OCI-LY3 (cell line): ENCODE results near the gene PFKL.
"Not testable (repeated sequence)": the region's sequence is repeated elsewhere in the genome, so short reads cannot be mapped to it uniquely, and the experiment has no call there.

Experiments
- H2AFZ ChIP-seq: fragments of 200-600, 300-600 bp; shearing (Covaris generic); 2 replicates; pipeline ENCODE4 v1.6.0; 2014; ENCODE audit warnings: antibody characterized with exemption, low read depth, low read length
- H3K27ac ChIP-seq: fragments of 200-600, 300-600 bp; sonication (generic); 2 replicates; pipeline ENCODE4 v1.5.1; 2014; ENCODE audit warnings: mild to moderate bottlenecking, low read length, moderate library complexity, mixed read lengths
- H3K27me3 ChIP-seq: fragments of 200-600, 300-600 bp; sonication (generic); 2 replicates; pipeline ENCODE4 v1.6.1; 2014; ENCODE audit warnings: low read depth, low read length, mixed read lengths
- H3K36me3 ChIP-seq: fragments of 200-600, 300-600 bp; sonication (generic); replicated peaks from 2 replicates; pipeline ENCODE3; 2014; ENCODE audit warnings: low read depth, low read length, mixed read lengths
- H3K4me1 ChIP-seq: fragments of 300-600, 200-600 bp; sonication (generic); 2 replicates; pipeline ENCODE4 v1.6.1; 2014; ENCODE audit warnings: low read length, mixed read lengths
- H3K4me2 ChIP-seq: fragments of 200-600, 300-600 bp; sonication (generic); 2 replicates; pipeline ENCODE4 v1.6.1; 2014; ENCODE audit warnings: low read length, mixed read lengths
- H3K4me3 ChIP-seq: fragments of 300-600, 200-600 bp; sonication (generic); 2 replicates; pipeline ENCODE4 v1.5.1; 2014; ENCODE audit warnings: antibody characterized with exemption, mild to moderate bottlenecking, low read length, moderate library complexity
- H3K79me2 ChIP-seq: fragments of 300-600, 200-600 bp; shearing (Covaris generic); 2 replicates; pipeline ENCODE4 v1.6.1; 2014; ENCODE audit warnings: mild to moderate bottlenecking, low read length, mixed read lengths
- H3K9ac ChIP-seq: fragments of 300-600, 200-600 bp; shearing (Covaris generic); 2 replicates; pipeline ENCODE4 v1.6.0; 2014; ENCODE audit warnings: mild to moderate bottlenecking, low read length, moderate library complexity
- H3K9me3 ChIP-seq: fragments of 200-600, 300-600 bp; shearing (Covaris generic); 2 replicates; pipeline ENCODE4 v1.6.1; 2014; ENCODE audit warnings: low read length, mixed read lengths; ENCODE audit not compliant: insufficient read depth
- H4K20me1 ChIP-seq: fragments of 200-600, 300-600 bp; sonication (generic); 2 replicates; pipeline ENCODE4 v1.6.1; 2016; ENCODE audit warnings: low read length, mixed read lengths; ENCODE audit not compliant: insufficient read depth
- EZH2phosphoT487 ChIP-seq: fragments of 200-600 bp; shearing (Covaris generic); IDR thresholded peaks from 2 replicates; pipeline ENCODE4 v1.6.1; 2018; ENCODE audit warnings: antibody characterized with exemption, mixed run types, low read depth
- TF ChIP-seq, protein P1 (sequence below): fragments of 200-600, 300-600 bp; sonication (generic); IDR thresholded peaks from 2 replicates; pipeline ENCODE4 v1.5.1; 2014; ENCODE audit warnings: antibody characterized with exemption, low read length, low read depth

Gene PFKL

DNA sequence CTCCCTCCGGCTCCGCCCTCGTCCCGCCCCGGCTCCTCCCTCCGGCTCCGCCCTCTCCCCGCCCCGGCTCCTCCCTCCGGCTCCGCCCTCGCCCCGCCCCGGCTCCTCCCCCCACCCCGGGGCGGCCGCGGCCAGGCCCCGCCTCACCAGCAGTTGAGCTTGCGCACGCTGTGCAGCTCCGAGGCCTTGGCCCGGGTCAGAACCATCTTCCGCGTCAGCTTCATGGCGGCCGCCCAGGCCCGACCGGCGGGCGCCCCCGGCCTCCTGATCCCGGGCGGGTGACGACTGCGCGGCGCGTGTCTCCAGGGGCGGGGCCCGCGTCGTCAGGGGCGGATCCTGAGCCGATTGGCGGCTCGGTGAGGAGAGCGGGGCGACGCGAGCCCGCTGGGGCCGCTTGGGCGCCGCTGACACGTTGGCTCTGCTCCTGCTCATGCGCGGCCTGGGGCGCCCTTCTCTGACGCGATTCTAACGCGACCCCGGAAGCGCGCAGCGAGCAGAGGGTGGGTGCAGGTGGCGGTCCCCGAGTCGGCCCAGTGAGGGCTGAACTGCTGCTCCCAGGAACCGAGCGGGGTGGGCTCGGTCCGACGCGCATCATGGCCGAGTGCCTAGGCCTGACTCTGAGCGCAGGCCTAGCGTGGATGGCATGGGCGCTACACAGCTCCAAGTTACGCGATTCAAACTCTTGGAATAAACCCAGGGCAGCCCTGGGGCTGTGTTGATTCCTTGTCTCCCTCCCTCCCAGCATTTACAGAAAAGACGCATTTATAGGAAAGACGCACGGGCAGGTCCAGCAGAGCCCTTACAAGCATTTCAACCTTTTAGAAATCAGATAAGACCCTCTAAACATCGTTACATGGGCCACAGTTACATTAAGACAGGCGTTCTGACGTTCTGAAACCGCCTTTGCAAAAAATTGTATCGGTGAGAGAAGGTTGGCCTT lies 39.4 kb downstream of the PFKL start, which contains the start of gene CFAP410:
Gene CFAP410 (minus strand): TSS at position 420 of the 940 bp plus-strand sequence. CDS start 196 bp downstream, at position 224.
- Histone ChIP-seq H3K4me3 (peak within 1 kb of the TSS; percentile 96), H3K36me3 (no peaks in the 10 kb centered on the region), H2AFZ (no peak within 1 kb of the TSS), H3K9ac (peak within 1 kb of the TSS; percentile 93), H3K4me2 (peak within 1 kb of the TSS; percentile 99), H3K79me2 (no peaks in the 10 kb centered on the region), H4K20me1 (peaks cover 4% of the 10 kb centered on the region), H3K27me3 (no peaks in the 10 kb centered on the region), H3K4me1 (peaks cover 12% of the 10 kb centered on the region), H3K27ac (peak within 1 kb of the TSS; percentile 78), H3K9me3 (no peaks in the 10 kb centered on the region)
- TF ChIP-seq EZH2phosphoT487: no peak
- TF ChIP-seq, protein P1, sequence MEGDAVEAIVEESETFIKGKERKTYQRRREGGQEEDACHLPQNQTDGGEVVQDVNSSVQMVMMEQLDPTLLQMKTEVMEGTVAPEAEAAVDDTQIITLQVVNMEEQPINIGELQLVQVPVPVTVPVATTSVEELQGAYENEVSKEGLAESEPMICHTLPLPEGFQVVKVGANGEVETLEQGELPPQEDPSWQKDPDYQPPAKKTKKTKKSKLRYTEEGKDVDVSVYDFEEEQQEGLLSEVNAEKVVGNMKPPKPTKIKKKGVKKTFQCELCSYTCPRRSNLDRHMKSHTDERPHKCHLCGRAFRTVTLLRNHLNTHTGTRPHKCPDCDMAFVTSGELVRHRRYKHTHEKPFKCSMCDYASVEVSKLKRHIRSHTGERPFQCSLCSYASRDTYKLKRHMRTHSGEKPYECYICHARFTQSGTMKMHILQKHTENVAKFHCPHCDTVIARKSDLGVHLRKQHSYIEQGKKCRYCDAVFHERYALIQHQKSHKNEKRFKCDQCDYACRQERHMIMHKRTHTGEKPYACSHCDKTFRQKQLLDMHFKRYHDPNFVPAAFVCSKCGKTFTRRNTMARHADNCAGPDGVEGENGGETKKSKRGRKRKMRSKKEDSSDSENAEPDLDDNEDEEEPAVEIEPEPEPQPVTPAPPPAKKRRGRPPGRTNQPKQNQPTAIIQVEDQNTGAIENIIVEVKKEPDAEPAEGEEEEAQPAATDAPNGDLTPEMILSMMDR: no peak

GRCh38 chr21:44341726-44342458 lies 42.0 kb downstream of the PFKL start:
- not testable (repeated sequence) for H3K27ac ChIP-seq, H3K9me3 ChIP-seq, H4K20me1 ChIP-seq, H3K27me3 ChIP-seq, H3K36me3 ChIP-seq, H3K4me3 ChIP-seq, H3K4me2 ChIP-seq, H3K9ac ChIP-seq, H3K79me2 ChIP-seq, H2AFZ ChIP-seq
- peaks cover 12% of the 10 kb centered on the region for H3K4me1 ChIP-seq

DNA sequence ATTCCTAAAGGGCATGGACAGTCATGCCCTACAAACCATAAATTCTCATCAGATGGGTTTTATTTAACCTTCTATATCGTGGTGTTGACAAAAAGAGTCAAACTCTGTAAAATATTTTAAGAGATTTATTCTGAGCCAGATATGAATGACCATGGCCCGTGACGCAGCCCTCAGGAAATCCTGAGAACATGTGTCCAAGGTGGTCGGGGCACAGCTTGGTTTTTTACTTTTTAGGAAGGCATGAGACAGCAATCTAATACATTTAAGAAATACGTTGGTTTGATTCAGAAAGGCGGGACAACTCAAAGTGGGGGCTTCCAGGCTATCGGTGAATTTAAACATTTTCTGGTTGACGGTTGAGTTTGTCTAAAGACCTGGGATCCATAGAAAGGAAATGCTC lies 43.1 kb downstream of the PFKL start:
- not testable (repeated sequence) for H3K36me3 ChIP-seq, H3K27me3 ChIP-seq, H3K9me3 ChIP-seq, H3K4me2 ChIP-seq, H3K4me3 ChIP-seq, H3K79me2 ChIP-seq, H4K20me1 ChIP-seq, H2AFZ ChIP-seq, H3K9ac ChIP-seq, H3K27ac ChIP-seq
- peaks cover 12% of the 10 kb centered on the region for H3K4me1 ChIP-seq

DNA sequence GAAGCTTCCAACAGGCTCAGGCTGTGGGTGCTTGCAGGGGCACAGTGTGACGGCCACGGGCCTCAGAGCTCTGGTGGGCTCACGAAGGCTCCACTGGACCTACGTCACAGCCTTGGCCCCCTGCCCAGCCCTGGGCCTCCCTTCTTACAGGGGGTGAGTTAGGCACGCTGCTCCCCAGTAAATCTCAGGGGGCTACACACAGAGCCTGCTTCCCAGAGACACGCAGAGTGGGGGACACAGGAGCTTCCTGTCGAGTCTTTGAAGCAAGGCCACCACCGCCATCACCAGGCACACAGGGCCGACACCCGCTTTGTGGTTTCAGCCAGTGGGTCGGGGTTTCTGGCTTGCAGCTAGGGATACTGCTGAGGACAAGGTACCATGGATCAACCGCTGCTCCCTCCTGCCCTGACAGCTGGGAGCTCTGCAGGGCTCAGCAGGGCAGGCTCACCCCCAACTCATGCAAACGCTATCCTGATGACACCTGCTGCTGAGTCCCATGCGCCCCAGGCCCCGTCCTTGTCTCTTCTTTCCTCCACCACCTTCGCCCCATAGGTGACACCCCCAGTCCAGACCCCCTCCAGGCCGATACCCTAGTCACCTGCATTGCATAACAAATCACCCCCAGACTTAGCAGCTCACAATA lies 44.8 kb downstream of the PFKL start:
- Histone ChIP-seq H3K9me3 (no peaks in the 10 kb centered on the region), H3K4me1 (peaks cover 8% of the 10 kb centered on the region), H3K27ac (no peak overlapping the region), H4K20me1 (no peaks in the 10 kb centered on the region), H3K36me3 (no peaks in the 10 kb centered on the region), H3K4me2 (no peak overlapping the region), H2AFZ (no peak overlapping the region), H3K9ac (no peak overlapping the region), H3K27me3 (no peaks in the 10 kb centered on the region), H3K79me2 (no peaks in the 10 kb centered on the region), H3K4me3 (no peak overlapping the region)
- TF ChIP-seq EZH2phosphoT487: no peak
- TF ChIP-seq, protein P1: no peak
